ENCODE measurements around the gene PTPN23. TPM values are rescaled to one million over a fixed set of nuclear protein-coding genes. Genes with fewer than 3 reads are reported as not detected.
A peak's percentile ranks its signal among the peaks of the same experiment; 100 is the strongest.

Gene PTPN23
- total RNA-seq = 20.7 and 25.4 TPM in 2 replicates

- peak within 1 kb of the TSS; percentile 98 for H3K4me3 ChIP-seq (ENCODE audit: low read depth, low read length)
- peak; percentile 99 for DNase-seq (ENCODE audit: low read depth)
- no peak for TF ChIP-seq CTCF (IDR thresholded peaks at IDR 0.05; ENCODE audit: insufficient read depth, low read depth, low read length)
These were observed at the start of gene PTPN23 for GRCh38 chr3:47380601-47381316. Gene PTPN23 (plus strand): TSS chr3:47381021. CDS start chr3:47381097, 76 bp downstream.

GRCh38 chr3:47333907-47334306 is 46.9 kb upstream of the PTPN23 start:
- DNase-seq (ENCODE audit: low read depth) = no peak

GRCh38 chr3:47337656-47338055 is 43.2 kb upstream of the PTPN23 start:
- DNase-seq (ENCODE audit: low read depth) = no peak
- no peak for TF ChIP-seq CTCF (IDR thresholded peaks at IDR 0.05; ENCODE audit: insufficient read depth, low read depth, low read length)
- H3K4me3 ChIP-seq (ENCODE audit: low read depth, low read length) = no peak overlapping the region

More at GRCh38 chr3:47333907-47334306, 46.9 kb upstream of the PTPN23 start:
- no peak for TF ChIP-seq CTCF (IDR thresholded peaks at IDR 0.05; ENCODE audit: insufficient read depth, low read depth, low read length)
- H3K4me3 ChIP-seq (ENCODE audit: low read depth, low read length) = no peak overlapping the region

GRCh38 chr3:47339951-47340350 is 40.9 kb upstream of the PTPN23 start:
- no peak overlapping the region for H3K4me3 ChIP-seq (ENCODE audit: low read depth, low read length)
- no peak for TF ChIP-seq CTCF (IDR thresholded peaks at IDR 0.05; ENCODE audit: insufficient read depth, low read depth, low read length)
- DNase-seq (ENCODE audit: low read depth) = no peak

GRCh38 chr3:47340866-47341265 is 40.0 kb upstream of the PTPN23 start:
- DNase-seq (ENCODE audit: low read depth) = peak; percentile 58
- TF ChIP-seq CTCF (IDR thresholded peaks at IDR 0.05; ENCODE audit: insufficient read depth, low read depth, low read length) = no peak
- H3K4me3 ChIP-seq (ENCODE audit: low read depth, low read length) = no peak overlapping the region

GRCh38 chr3:47342151-47342550 is 38.7 kb upstream of the PTPN23 start:
- TF ChIP-seq CTCF (IDR thresholded peaks at IDR 0.05; ENCODE audit: insufficient read depth, low read depth, low read length) = no peak
- H3K4me3 ChIP-seq (ENCODE audit: low read depth, low read length) = no peak overlapping the region
- peak; percentile 33 for DNase-seq (ENCODE audit: low read depth)

GRCh38 chr3:47342812-47343211 is 38.0 kb upstream of the PTPN23 start:
- no peak overlapping the region for H3K4me3 ChIP-seq (ENCODE audit: low read depth, low read length)
- DNase-seq (ENCODE audit: low read depth) = no peak
- no peak for TF ChIP-seq CTCF (IDR thresholded peaks at IDR 0.05; ENCODE audit: insufficient read depth, low read depth, low read length)

All from fibroblast of villous mesenchyme (primary cell).